HCEC 1CT (cell line): Measurements from ENCODE around the gene ZNF385B.

Experiments used
- DNase-seq: peaks from one replicate; pipeline ENCODE4 v3.0.0-alpha.2; 2017

ZNF385B gene

DNA sequence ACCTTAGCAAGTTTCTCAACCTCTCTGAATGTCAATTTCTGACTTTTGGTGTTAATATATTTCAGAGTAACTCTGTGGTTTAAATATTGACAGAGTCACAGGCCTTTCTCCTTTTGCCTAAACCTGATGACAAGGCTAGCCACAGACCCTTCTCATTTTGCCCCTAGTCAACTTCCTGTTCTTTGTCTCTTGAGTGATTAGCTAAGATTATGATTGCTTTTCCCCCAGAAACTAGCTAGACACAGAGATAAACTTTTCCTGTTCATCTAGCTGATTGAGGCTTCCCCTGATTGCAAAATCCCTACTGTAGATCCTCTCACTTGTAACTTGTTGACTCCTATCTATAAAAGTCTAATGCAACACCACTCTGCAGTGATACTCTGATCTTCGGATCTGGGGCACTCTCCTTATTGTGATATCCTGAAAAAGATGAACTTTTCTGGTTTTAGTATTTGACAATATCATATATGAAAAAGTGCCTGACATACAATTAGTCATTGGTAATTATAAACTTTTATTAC lies 241.4 kb downstream of the ZNF385B start:
- DNase-seq, result no peak

DNA sequence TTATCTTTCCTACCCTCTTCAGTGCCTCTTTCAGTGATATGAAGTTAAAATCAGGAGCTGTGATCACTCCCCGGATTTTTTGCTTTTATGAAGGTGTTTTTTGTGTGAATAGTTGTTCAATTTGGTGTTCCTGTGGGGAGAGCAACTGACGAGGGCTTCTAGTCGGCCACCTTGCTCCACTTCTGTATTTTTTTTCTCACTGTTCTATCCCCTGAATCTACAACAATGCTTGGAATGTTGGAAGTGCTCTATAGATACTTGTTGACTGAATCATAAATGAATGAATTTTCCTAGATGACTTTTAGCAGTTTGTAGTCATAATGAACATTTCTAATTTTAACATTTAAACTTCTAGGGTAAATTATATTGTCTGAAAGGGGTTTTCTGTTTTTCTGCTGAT lies 247.3 kb downstream of the ZNF385B start:
- peak; percentile 67 for DNase-seq

DNA sequence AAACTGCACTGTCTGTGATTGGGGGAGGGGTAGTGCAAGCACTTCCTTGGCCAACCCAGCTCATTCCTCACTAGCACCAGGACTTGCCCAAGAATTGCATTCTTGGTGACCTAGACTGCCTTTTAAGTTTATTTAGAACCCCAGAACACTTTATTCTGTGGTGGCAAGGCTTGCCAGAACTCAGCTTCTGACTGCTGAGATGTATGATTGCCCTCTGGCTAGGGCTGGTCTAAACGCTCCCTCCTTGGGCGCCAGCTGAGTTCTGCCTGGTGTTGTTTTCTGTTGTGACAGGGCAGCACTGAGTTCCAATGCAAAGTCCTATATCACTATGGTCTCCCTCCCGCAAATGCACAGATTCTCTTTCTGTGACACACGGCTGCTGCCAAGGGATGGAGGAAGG lies 247.7 kb downstream of the ZNF385B start:
- peak; percentile 31 for DNase-seq

DNA sequence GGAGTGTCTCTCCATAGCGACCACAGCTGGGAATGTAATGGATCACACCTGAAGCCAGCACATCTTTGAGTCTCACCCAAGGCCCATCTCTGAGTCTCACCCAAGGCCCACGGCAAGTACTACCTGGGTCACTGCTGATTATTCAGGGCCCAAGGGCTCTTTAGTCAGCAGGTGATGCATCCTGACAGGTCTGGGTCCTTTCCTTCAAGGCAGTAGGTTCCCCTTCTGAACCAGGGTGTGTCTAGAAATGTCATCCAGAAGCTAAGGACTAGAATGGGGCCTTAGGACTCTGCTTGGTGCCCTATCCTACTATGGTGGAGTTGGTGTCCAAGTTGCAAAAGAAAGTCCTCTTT lies 248.1 kb downstream of the ZNF385B start:
- DNase-seq, result no peak

DNA sequence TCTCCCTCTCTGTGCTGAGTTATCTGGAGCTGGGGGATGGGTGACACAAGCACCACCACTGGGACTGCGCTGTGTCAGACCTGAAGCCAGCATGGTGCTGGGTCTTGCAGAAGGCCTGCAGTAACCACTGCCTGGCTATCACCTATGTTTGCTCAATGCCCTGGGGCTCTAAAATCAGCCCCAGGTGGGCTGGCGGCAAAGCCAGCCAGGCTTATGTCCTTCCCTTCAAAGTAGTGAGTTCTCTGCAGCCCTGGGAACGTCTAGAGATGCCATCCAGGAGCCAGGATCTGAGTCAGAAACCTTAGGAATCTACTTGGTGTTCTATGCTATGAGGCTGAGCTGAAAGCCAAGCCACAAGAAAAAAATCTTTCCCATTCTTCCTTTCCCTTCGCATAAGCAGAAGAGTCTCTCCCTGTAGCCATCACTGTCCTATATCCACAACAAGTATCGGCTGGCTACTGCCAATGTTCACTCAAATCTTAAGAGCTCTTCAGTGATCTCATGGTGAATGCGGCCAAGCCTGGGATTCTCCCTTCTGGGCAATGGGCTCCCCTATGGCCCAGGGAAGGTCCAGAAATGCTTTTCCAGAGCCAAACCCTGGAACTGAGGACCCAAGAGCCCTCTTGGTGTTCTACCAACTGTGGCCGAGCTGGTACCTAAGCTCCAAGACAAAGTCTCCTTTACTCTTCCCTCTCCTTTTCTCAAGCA lies 248.7 kb downstream of the ZNF385B start:
- peak; percentile 25 for DNase-seq

DNA sequence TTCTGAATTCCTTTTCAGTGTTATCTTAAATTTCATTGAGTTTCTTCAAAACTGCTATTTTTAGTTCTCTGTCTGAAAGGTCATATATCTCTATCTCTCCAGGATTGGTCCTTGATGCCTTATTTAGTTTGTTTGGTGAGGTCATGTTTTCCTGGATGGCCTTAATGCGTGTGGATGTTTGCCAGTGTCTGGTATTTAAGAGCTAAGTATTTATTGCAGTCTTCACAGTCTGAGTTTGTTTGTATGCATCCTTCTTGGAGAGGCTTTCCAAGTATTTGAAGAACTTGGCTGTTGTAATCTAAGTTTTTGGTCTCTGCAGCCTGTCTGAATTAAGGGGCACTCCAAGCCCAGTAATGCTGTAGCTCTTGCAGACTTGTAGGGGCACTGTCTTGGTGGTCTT lies 249.3 kb downstream of the ZNF385B start:
- peak; percentile 55 for DNase-seq

DNA sequence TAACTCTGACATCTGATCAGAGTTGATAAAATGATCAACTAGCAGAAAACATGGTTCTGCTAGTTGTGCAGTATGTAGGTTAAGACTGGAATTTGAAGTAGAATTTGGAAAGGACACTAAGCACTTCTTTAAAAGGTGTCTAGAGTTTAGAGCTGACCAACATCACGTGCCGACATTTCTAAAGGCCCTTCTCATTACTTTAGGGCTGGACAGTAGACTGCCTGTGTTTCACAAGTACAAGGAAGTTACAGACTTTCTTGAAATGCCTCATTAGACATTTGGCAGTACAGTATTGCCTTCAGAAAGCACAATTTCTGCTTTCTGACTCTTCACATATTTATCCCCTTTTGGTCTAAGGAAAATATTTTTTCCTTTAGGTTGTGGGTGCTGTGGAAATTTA lies 255.3 kb downstream of the ZNF385B start:
- no peak for DNase-seq

DNA sequence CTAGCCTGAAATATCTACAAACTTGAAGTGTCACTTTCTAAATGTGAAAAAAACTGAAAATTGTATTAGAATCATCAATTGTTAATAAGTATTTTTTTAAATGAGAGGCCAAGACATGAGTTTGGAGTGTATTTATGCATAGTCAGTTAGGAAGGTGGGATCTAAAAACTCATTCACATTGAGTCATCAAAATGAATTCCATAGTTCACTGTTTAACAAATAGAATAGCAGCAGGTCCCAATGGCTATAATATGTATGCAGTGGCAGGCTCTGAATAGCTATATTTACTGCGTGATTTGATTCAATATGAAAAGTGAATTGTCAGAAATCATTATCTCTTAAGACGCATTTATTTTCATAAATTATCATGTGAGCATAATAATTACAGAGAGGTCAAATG lies 256.1 kb downstream of the ZNF385B start:
- peak; percentile 9 for DNase-seq

DNA sequence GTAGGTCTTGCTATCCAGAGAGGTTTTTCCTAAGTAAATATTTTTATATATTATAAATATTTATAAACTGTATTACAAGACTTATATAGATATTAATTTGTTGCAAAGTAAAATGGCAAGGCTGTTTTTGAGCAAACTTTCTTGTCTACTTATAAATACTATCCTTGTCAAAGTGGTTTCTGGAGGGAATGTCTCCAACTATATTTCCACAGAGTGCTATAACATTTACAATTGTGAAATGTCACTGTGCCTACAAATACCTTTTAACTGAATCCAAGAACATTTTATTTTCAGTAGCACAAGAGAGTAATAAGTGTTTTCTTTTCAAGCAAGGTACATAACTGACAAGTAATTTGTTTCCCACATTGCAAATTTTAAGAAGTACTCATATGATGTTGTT lies 256.8 kb downstream of the ZNF385B start:
- no peak for DNase-seq

DNA sequence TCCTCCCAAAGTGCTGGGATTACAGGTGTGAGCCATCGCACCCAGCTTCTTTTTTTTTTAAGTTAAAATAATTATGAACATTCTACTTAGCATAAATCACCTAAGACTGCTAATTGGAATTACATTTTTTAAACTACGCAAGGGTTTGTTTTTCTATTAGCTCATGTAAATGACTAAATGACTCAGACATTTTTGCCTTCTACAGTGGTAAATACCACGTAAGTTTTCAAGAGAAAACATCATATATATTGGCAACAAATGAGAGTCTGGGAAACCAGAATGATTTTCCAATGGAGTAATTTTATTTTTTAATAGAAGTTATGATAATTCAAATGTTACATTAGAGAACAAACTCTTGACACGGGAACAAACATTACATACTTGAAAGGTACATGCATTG lies 259.0 kb downstream of the ZNF385B start:
- no peak for DNase-seq

DNA sequence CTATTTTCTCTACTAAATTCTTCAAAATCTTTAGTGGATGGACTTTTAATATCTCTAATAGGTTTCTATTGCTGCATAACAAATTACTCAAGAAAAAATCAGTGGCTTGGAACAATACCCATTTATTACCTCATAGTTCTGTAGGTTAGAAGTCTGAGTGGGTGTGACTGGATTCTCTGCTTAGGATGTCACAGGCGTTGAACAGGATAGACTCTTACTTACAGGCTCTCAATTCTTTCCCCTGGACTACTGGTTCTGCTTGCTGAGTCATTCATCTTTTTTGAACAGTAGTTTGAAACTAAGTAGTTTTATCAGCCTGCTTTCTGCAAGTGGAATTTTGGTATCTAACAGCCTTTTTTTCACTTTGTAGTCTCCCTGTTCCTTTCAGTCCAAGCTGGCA lies 265.4 kb downstream of the ZNF385B start:
- DNase-seq, result peak; percentile 76

DNA sequence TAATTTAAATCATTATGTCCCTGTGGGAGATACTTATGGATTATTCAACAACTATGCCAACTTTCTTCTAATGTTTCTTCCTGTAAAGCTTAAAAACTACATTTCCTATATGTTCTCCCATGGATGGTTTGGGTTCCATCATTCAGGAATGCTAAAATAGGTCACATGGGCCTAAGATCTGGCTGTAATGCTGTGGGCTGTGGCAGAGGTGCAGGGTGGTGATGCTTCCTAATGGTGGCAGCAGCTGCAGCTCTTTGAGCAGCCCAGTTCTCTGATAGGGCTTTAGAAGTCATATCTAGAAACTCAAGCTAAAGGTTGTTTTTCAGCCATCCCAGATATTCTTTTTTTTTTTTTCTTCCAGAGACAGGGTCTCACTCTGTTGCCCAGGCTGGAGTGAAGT lies 266.1 kb downstream of the ZNF385B start:
- peak; percentile 35 for DNase-seq

DNA sequence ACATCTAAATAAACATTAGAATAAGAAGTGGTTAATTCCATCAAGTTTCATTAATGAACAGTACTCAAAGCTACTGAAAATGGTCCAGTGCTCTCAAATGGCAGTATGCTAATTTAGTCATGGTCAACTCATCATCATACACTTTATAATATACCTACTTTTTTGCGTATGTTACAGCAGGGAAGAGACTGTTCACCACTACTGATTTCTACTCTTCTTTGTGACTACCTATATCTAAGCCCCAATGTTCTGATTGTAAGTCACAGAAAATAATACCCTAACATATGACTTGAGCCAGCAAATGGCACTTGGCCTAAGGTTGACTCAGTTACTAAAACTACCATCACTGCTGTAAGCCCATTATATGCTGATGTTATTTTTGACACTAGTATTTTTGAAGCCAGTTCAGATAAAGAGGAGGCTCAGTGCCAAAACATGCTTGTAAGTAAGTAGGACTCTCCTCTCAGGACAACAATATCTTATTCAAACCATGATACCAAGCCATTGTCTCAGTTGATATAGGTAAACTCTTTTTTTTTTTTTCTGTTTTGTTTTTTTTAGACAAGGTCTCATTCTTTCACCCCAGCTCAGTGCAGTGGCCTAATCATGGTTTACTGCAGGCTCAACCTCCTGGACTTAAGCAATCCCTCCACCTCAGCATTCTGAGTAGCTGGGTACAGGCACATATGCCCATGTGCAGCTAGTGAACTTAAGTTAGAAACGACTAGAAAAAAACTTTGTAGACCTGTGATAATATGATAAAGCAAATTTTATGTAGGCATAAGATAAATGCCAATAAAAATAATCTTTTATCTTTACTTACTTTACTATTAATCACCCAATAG lies 266.9 kb downstream of the ZNF385B start:
- no peak for DNase-seq

DNA sequence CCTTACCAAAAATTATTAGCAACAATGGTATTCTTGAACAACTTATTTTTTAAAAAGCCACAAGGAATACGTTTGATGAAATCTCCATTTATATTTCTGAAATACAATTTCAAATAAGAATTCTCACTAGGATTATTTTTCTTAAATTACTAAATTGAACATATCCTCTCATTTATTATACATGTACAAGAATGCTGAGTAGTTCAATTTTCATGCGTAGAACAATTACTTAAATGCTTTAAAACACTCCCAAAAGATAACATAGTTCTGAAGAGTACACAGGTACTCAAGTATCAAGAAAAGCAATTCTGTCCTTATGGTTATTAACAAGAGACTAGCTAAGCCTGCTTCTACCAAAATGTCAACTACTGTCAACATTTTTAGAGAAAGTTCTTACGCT lies 268.1 kb downstream of the ZNF385B start:
- DNase-seq, result no peak

DNA sequence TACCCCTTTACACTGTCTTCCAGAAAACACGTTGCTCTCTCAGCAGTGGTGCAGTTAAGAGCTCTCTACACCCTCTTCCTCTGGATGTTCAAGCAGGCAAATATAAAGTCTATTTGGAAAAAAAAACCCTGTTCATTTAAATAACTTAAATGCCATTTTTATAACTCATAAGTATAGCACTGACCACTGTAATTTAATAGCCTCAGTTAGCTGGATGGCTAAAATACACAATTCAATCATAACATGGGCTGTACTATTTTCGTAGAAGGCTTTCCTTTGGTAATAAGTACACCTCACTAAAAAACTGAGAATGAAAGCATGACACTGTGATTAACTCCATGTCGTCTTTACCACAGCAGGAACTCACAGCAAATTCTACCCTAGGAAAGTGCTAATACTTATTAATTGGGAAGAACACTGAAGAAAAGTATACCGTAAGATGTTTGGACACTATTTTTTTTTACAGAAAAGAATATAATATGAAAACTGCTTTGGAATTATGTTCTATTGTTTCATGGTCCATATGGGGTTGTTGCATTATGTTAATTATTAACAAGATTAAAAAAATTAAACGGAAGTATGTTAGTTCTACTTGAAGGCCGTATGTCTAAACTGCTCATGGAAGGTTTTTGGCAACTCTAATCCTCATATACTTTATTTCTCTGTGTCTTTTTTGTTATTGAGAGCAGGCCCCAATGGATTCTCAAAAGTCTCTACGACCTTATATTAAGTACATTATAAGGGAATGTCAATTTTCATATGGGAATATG lies 269.1 kb downstream of the ZNF385B start:
- DNase-seq, result peak; percentile 79

DNA sequence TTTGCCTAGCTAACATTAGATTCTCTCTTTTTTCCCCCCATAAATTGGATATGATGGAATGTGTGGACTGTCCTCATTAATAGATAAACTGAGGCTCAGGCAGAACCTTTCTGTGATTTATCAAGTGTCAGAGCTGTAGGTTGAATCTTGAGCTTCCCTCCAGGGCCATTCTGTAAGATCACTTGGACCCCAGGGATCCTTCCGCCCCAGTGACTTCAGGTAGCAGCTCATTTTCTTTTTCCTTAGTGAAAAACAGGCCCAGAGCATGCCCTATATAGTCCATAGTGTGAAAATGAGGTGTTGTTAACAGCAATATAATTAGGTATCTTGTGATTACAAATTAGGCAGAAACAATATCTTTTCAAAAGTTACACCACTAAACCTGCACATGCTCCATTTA lies 269.7 kb downstream of the ZNF385B start:
- no peak for DNase-seq

DNA sequence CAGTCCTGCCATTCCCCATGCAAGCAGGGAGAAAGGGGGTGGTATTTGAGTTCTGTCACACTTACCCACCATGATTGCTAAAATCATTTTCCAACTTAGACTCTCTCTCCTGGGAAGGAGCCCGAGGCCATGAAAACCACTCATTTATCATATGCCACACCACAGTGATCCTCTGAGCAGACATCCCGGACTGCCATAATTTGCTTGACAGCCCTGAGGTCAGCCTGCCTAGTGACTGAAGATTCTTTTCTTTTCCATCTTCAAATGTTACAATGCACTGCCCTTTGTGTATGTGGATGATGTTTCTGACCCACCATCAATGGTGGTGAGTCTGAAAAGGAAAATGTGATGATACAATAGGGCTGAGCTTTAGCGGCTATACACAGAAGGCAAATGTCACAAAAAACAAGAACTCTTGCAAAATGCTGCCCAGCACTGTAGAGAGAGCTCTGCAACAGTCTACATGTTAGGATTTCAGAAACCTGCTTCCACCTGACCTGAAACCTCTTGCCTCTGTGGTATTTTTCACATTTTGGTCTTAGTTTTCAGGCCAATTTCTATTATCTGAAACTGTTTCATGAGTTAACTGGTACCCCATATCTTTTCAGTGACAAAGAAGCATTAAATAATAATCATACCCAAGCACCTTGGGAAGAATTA lies 272.8 kb downstream of the ZNF385B start:
- DNase-seq, result no peak

DNA sequence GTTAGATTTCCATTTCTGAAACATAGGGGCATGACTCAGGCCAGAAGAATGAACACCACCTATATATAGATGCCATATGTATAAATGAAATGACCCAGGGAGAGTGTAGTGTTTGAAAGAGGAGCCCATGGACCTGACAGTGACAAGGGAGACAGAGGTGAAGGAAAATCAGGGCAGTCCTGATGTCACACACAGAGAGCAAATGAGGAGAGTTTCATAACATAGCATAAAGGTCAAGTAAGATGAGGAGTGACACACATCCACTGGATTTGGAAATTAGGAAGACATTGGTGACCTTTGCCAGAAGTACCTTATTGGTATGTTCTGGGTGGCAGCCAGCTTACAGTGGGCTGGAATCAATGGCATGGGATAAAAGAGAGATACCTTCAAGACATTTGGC lies 276.7 kb downstream of the ZNF385B start:
- no peak for DNase-seq

DNA sequence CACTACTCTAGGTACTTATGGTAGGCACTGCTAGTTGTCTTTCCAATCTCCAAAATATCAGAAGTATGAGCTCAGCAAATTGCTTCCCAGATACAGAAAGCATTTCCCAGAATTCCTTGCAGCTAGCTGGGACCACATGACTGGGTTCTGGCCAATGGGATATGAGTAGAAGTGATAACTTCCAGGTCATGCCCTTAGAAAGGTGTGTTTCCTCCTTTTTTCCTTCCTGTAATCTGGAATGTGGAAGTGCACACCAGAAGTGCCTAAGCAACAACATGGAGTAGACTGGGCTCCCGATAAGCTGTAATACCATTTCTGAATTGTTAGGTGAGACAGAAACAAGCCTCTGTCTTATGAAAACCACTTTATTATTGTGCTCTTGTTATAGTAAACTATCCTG lies 279.8 kb downstream of the ZNF385B start:
- no peak for DNase-seq

DNA sequence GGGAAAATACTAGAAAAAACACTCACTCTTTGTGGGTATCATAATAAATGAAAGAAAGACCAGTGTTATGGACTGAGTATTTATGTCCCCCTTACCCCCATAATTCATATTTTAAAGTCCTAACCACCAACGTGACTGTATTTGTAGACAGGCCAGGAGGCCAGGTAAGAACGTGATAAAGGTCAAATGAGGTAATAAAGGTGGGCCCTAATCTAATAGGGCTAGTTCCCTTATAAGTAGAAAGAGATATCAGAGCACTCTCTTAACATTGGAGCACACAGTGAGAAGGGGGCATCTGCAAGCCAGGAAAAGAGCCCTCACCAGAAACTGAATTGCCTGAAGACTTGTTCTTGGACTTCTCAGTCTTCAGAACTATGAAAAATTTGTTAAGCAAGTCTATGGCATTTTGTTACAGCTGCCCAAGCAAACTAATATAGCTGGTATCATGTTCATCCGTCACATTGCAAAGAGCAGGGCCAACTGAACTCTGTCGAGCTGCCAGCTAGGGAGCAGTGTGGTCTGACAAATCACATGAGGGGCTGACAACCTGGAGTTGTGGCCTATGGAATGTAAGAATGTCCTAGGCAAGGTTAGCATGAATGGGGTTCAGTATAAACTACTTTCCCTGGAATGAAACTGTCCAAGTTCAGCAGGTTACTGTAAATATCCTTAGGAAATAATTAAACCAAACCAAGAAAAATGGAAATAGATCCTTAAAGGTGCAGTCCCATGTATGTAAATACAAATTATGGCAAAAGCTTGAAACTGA lies 280.9 kb downstream of the ZNF385B start:
- no peak for DNase-seq

DNA sequence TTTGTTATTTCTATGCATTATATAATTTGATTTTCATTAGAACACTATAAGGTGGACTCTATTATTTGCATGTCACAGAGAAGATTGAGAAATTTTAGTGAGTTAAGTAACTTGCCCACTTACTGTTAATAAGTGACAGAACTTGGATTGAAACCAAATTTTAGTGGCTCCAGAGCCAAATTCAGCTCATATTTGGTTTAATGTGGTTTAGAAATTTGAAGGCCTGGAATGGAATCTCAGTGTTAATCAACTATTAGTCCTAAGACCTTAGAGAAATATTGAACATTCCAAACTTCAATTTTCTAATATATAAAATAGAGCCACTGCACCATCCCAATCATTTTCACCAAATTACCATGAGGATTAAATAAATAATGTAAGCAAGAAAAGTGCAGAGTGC lies 281.6 kb downstream of the ZNF385B start:
- DNase-seq, result no peak
